Neutrophil (primary cell): ENCODE measurements around the gene CUBN.

Source experiments
- H3K27ac ChIP-seq: fragments of 200-600 bp; sonication (generic); 2 replicates; pipeline ENCODE4 v1.5.1; 2016; ENCODE audit warnings: mild to moderate bottlenecking, moderate library complexity
- H3K27me3 ChIP-seq: fragments of 200-600 bp; sonication (generic); 2 replicates; pipeline ENCODE4 v1.6.0; 2016; ENCODE audit warnings: mild to moderate bottlenecking
- H3K36me3 ChIP-seq: fragments of 200-600 bp; sonication (generic); 2 replicates; pipeline ENCODE4 v1.5.1; 2017
- H3K4me1 ChIP-seq, 2 experiments: fragments of 200-600 bp in 1 of 2; sonication (generic) in 1 of 2; 1 replicate in 1 of 2; 2 replicates in 1 of 2; pipeline versions ENCODE4 v1.5.1 to v1.6.1; 2013 to 2016; ENCODE audit warnings: low read depth in 1 of 2, low read length in 1 of 2, mild to moderate bottlenecking in 1 of 2, moderate library complexity in 1 of 2; ENCODE audit not compliant: control insufficient read depth in 1 of 2, insufficient read depth in 1 of 2
- H3K4me3 ChIP-seq, 2 experiments: fragments of 200-600 bp in 1 of 2; sonication (generic) in 1 of 2; 1 replicate in 1 of 2; 2 replicates in 1 of 2; pipeline ENCODE4 v1.5.1; 2013 to 2016; ENCODE audit warnings: low read depth in 1 of 2, low read length in 1 of 2, mild to moderate bottlenecking in 1 of 2, moderate library complexity in 1 of 2
- H3K9me3 ChIP-seq: fragments of 200-600 bp; sonication (generic); 2 replicates; pipeline ENCODE4 v1.5.1; 2016
- CTCF ChIP-seq: fragments of 200-600 bp; sonication (generic); IDR thresholded peaks from 2 replicates; pipeline ENCODE4 v1.5.1; 2016; ENCODE audit warnings: antibody characterized with exemption

The CUBN gene

GRCh38 chr10:17059197-17059688, 70.4 kb downstream of the CUBN start:
- Histone ChIP-seq H3K27me3 (no peaks in the 10 kb centered on the region), H3K27ac (no peak overlapping the region), H3K4me1 (no peaks in the 10 kb centered on the region), H3K9me3 (no peaks in the 10 kb centered on the region), H3K36me3 (no peaks in the 10 kb centered on the region), H3K4me3 (no peak overlapping the region)
- TF ChIP-seq CTCF, result no peak

GRCh38 chr10:17058093-17058492, 71.5 kb downstream of the CUBN start:
- H3K9me3 ChIP-seq, result no peaks in the 10 kb centered on the region
- no peak overlapping the region for H3K4me3 ChIP-seq
- H3K36me3 ChIP-seq, result no peaks in the 10 kb centered on the region
- H3K27me3 ChIP-seq, result no peaks in the 10 kb centered on the region
- H3K27ac ChIP-seq, result no peak overlapping the region
- TF ChIP-seq CTCF, result no peak
- H3K4me1 ChIP-seq, result no peaks in the 10 kb centered on the region

DNA sequence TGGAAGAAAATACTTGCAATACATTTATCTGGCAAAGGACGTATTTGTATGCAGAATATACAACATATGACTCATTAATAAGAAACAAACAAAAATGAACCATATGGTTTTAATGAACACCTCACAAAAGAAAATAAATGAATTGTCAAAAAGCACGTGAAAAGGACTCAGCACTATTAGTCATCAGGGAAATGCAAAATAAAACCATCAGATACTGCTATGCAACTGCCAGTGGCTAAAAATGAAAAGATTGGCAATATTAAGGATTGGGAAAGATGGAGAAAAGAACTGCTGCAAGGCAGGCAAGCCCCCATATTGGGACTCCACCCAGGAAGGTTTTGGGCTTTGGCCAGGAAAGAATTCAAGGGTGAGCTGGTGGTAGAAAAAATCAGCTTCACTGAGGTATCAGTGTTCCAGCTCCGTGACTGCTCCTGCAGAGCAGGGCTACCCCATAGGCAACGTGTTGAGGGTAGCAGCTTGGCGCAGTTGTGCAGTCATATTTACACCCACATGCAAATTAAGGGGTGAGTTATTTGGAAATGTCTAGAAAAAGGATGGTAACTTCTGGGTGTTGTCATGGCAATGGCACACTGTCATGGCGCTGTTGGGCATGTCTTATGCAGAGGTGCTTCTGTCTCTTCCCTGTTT, 72.7 kb downstream of the CUBN start:
- Histone ChIP-seq H3K4me1 (no peaks in the 10 kb centered on the region), H3K4me3 (no peak overlapping the region), H3K27ac (no peak overlapping the region)

DNA sequence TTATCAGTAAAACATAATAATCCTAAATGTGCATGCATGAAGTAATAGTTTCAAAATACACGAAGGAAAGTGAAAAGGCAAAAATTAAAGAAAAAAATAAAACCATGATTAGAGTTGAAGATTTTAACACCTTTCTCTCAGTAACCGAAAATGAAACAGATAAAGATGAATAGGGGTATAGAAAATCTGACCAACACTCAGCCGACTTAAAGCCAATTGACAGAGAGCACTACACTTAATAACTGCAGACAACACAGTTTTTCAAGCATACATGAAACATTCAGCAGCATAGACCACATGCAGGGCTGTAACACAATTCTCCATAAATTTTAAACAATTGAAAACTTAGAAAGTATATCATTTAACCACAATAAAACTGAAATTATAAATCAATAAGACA, 76.1 kb downstream of the CUBN start:
- no peak for TF ChIP-seq CTCF
- Histone ChIP-seq H3K27ac (no peak overlapping the region), H3K36me3 (no peaks in the 10 kb centered on the region), H3K4me1 (no peaks in the 10 kb centered on the region), H3K27me3 (no peaks in the 10 kb centered on the region), H3K9me3 (no peaks in the 10 kb centered on the region), H3K4me3 (no peak overlapping the region)

More for the DNA sequence above, 72.7 kb downstream of the CUBN start:
- TF ChIP-seq CTCF, result no peak
- no peaks in the 10 kb centered on the region for H3K9me3 ChIP-seq
- no peaks in the 10 kb centered on the region for H3K27me3 ChIP-seq
- no peaks in the 10 kb centered on the region for H3K36me3 ChIP-seq

DNA sequence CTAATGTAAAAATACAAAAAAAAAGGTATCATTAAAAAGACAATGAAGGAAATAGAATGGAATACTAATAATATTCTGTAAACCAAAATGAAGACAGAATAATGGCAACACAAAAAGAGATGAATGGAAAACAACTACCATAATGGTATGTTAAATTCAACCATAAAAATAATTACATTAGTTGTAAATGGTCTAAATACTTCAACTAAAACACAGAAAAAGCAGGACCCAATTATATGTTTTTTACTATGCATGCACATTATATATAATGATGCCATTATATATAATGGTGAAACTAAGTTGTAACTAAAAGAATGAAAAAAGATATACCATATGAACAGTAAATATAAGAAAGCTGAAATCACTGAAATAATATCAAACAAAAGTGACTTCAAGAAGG, 76.5 kb downstream of the CUBN start:
- no peaks in the 10 kb centered on the region for H3K27me3 ChIP-seq
- no peak for TF ChIP-seq CTCF
- no peaks in the 10 kb centered on the region for H3K4me1 ChIP-seq

More for the DNA sequence above, 76.5 kb downstream of the CUBN start:
- Histone ChIP-seq H3K9me3 (no peaks in the 10 kb centered on the region), H3K36me3 (no peaks in the 10 kb centered on the region), H3K27ac (no peak overlapping the region), H3K4me3 (no peak overlapping the region)
